Activated naive CD4-positive, alpha-beta T cell treated with Interleukin-2 at 50 U/mL for 16 hours (primary cell): ENCODE data around the gene GMIP.
"Not testable (repeated sequence)": the region's sequence is repeated elsewhere in the genome, so short reads cannot be mapped to it uniquely, and the experiment has no call there.

Source experiments
- DNase-seq: peaks from one replicate; pipeline ENCODE4 v3.0.0-alpha.2; 2020

GMIP gene

DNA sequence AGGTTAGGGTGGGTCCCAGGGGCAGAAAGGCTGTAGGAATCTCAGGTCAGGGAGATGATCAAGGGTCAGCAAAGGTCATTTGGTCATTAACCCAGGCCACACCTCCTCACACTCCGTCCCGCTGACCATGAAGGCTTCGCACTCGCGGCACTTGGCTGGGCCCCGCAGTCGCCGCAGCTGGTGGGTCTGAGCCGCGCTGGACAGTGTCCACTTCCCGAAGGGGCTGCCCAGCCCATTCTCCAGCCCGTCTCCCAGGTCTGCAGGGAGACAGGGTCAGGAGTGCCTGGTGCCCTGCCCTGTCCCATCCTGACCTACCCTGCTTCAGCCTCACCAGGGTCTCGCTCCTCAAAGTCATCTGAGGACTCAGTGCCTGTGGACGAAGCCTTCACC, 8.1 kb downstream of the GMIP start:
- no peak for DNase-seq

- no peak for DNase-seq
Observed at GRCh38 chr19:19634516-19635312, 8.7 kb downstream of the GMIP start.

GRCh38 chr19:19633711-19634515, 9.5 kb downstream of the GMIP start:
- DNase-seq, result no peak

GRCh38 chr19:19632661-19633060, 10.8 kb downstream of the GMIP start:
- no peak for DNase-seq

GRCh38 chr19:19631346-19631745, 12.1 kb downstream of the GMIP start:
- no peak for DNase-seq

DNA sequence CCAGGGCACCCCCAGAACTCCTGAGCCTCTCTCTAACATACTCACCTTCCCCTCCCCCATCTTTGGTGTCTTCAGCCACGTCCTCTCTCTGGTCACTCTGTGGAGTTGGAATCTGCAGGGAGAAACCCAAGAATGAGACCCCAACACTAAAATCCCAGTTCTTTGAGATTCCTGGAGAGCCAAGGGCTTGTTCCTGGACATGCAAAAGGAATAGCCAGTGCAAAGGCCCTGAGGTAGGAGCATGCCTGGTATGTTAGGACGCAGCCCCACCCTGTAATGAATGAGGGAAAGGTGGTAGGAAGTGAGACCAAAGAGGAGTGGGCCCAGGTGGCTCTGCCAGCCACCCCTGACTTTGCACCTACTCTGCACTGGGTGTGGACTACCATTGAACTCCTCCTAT, 13.0 kb downstream of the GMIP start:
- DNase-seq, result no peak

DNA sequence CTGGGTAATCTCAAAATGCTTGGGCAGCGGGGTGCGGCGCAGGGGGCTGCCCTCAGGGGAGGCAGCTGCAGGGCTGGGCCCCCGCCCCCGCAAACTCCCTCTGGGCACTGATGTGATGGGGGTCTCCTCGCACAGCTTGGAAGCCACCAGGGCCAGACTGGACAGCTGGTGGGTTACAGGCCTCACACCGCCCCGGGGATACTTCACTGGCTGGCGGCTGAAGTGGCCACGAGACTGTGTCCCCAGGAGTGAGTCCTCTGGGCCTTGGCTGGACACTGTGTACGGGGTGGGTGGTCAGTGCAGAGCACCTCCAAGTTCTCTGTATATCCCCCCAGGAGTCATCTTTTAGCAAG, 13.4 kb downstream of the GMIP start:
- DNase-seq, result no peak

- DNase-seq, result peak; percentile 53
Observed at GRCh38 chr19:19628501-19629134, 14.8 kb downstream of the GMIP start.

GRCh38 chr19:19627621-19628500, 15.6 kb downstream of the GMIP start, which contains the start of gene LPAR2:
LPAR2 (minus strand) TSS chr19:19628220; CDS start chr19:19627275, 945 bp downstream.
- peak; percentile 72 for DNase-seq

DNA sequence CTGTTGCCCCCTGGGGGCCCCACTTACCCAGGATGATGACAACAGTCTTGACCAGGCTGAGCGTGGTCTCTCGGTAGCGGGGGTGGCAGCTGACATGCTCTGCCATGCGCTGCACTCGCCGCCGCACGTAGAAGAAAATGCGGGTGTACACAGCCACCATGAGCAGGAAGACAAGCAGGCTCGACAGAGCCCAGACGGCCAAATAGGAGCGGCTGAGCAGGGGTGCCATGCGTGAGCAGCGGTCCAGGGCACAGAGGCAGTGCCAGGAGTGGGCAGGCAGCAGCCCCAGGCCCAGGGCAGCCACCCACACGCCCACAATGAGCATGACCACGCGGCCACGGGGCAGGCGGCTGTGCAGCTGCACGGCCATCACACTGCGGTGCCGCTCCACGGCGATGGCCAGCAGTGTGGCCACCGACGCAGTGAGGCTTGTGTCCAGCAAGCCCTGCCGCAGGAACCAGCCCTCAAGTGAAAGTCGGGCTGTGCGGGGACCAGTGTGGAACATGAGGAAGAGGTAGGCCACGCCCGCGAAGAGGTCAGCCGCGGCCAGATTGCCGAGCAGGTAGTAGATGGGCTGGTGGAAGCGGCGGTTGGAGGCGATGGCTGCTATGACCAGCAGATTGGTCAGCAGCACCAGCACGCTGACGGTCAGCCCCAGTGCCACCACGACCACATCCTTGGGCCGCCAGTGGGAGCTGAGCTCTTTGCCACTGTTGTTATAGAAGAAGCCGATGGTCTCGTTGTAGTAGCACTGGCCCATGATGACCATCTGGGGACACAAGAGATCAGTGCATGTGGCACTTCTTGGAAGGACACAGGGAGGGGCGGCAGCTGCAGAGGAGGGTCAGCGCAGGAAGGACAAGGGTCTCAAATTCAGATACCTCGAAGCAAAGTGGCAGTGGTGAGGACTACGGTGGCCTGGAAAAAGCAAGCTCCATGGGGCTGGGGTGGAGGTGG, 16.7 kb downstream of the GMIP start:
- DNase-seq, result no peak

- DNase-seq, result no peak
Observed at GRCh38 chr19:19624032-19624570, 19.4 kb downstream of the GMIP start.

DNA sequence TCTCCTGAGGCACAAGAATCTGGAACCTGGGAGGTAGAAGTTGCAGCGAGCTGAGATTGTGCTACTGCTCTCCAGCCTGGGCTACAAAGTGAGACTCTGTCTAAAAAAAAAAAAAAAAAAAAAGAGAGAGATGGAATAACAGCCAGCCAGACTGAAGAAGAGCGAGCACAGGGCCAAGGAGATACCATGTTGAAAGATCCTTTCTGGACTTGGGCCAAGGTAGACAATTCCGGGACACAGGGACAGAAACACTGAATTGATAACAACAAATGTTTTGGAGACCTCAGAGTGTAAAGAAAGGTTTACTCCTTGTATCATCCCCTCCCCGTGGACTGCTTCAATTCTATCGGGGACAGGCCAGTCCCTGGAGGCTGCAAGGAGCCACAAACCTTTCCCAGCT, 20.1 kb downstream of the GMIP start:
- no peak for DNase-seq

DNA sequence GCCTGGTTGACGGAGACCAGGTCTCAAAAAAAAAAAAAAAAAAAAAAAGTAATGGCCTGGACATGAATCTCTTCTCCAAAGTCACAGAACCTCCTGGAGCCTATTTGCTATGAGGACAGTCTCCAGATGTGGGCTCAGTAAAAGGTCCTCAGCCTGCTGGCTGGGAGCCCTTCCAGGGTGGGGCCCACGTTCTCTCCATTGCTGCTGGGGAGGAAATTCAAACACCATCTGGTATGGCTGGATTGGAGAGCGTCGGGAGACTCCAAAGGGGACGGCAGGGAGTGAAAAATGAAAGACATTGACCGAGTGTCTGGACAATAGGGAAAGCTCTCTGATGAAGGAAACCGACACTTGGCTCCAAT, 23.6 kb downstream of the GMIP start:
- no peak for DNase-seq

GRCh38 chr19:19619181-19619848, 24.1 kb downstream of the GMIP start:
- no peak for DNase-seq

DNA sequence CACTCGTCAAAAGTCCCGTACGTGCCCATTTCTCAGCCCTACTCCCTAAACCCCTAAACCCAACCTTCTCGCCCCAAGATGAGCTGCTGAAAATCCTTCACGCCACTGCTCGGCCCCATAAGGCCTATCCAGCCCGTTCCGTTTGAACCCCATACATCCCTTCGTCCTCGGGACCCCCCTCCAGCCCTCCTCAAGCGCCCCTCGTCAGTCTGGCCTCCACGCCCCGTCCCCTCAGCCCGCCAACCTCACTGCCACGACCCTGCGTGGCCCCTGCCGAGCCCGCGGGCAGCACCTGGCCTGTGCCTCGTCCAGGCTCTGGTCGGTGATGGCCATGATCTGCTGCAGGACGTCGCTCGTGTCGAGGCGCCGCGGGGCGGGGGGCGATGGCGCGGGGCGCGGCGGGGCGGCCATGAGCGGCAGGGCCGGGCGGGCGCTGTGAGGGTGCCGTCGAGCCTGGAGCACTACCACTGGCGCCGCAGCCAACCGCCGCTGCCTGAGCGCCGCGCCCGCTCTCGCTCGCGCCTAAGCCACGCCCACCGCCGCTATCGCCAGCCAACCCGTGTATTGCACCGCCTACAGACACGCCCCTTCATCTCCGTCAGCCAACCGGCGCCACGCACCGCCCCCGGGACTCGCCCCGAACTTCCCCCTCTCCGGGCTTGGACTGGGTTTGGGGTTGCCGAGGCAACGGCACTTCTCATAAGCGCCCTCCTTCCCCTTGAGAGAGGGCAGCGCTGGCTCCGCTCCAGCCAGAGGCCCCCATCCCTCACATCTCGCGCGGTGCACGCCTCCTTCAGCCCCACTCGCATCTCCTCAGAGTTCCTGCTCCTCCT, 25.0 kb downstream of the GMIP start, which contains the start of gene PBX4:
Gene PBX4, minus strand, starts transcription at position 469 of the 833 bp plus-strand sequence. Its CDS starts 58 bp downstream, at position 411.
- peak; percentile 99 for DNase-seq

DNA sequence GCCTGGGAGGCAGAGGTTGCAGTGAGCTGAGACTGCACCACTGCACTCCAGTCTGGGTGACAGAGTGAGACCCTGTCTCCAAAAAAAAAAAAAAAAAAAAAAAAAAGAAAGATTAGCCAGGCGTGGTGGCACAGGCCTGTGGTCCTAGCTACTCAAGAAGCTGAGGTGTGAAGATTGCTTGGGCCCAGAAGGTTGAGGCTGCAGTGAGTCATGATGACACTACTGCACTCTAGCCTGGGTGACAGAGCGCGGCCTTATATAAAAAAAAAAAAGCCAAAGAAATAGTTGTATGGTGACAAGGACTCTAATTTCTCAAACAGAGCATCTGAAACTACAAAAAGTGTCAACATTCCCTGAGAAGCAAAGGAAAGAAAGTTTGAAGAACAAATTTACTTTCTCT, 28.4 kb downstream of the GMIP start:
- DNase-seq, result peak; percentile 48

DNA sequence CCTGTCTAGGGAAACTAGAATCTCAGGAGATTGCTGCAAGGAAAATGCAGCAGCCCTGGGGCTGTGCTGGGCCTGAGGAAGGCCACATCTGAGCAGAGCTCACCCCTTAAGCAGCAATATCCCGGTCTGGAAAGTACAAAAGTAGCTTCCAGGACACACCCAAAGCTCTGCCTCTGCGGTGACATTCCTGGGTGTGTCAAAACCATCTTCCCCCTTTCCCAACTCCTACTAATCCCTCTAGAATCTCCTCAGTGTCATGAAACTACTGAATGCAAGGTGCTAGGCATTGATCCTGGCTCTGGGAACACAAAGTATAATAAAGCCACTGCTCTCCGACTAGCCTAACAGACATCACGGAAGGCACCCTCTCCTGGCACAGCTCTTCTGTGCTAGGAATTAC, 30.0 kb downstream of the GMIP start:
- no peak for DNase-seq

DNA sequence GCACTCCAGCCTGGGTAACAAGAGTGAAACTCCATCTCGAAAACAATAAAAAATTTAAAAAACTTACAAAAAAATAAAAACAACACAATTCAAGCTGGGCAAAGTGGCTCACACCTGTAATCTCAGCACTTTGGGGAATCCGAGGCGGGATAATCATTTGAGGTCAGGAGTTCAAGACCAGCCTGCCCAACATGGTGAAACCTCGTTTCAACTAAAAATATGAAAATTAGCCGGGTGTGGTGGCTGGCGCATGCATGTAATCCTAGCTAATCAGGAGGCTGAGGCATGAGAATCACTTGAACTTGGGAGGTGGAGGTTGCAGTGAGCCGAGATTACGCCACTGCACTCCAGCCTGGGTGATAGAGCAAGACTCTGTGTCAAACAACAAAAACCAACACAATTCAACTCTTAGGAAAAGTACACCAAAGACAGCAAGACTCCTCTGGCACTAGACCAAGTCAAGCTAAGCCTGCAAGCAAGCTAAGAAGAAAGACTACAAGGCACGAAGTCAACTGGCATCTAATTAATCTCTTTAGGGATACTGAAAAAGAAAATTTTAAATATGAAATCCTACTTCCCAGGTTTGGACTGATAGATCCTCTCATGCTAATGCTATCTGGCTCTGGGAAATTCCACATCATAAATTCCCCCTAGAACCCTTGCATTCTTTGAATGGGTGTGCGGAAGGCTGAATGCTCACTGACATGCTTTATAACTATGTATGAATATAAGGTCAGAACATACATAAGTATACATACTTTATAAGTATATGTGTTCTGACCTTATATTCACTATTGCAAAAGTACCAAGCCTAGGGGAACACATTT, 32.9 kb downstream of the GMIP start:
- no peak for DNase-seq

DNA sequence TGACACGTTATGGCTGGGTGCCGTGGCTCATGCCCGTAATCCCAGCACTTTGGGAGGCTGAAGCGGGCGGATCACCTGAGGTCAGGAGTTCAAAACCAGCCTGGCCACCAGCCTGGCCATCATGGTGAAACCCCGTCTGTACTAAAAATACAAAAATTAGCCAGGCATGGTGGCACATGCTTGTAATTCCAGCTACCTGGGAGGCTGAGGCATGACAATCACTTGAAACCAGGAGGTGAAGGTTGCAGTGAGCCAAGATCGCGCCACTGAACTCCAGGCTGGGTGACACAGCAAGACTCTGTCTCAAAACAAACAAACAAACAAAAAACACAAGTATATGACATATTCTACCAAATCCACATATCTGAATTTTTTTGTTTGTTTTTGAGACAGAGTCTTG, 36.8 kb downstream of the GMIP start:
- DNase-seq, result not testable (repeated sequence)
